ENCODE measurements around the gene MVD. TPM values are rescaled to one million over a fixed set of nuclear protein-coding genes. Genes with fewer than 3 reads are reported as not detected.

MVD gene
- total and polyA plus RNA-seq, 2 experiments from 2014 or later: 95.3 to 149 TPM

DNA sequence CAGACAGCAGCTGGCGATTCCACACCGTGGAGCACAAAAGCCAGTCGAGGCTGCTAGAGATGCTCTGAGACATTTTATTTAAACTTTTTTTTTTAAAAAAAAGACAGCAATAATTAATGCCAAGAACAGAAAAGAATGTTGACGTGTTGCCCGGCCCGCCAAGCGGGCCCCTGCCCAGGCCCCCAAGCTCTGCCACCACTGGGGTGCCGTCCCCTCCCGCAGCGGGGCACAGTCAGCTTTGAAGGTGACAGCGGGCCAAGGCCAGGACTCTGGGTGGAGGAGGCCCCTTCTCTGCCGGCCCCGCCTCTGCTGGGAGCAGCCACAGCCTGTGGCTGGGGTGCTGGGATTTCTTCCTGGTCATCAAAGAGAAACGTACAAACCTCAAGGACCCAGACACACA is 33.5 kb upstream of the MVD start:
- no peak overlapping the region for H2AFZ ChIP-seq
- ATAC-seq (no peak), DNase-seq (ENCODE audit: low spot score) (no peak)
- H3K4me1 Mint-ChIP-seq: no peaks in the 10 kb centered on the region
- no peaks in the 10 kb centered on the region for H3K27me3 ChIP-seq (ENCODE audit: insufficient read depth)
- H3K9me3 Mint-ChIP-seq: no peaks in the 10 kb centered on the region
- no peak overlapping the region for H3K27ac Mint-ChIP-seq
- no peak overlapping the region for H3K27ac ChIP-seq (ENCODE audit: low read depth)
- no peaks in the 10 kb centered on the region for H3K4me1 ChIP-seq (ENCODE audit: insufficient read depth)
- no peaks in the 10 kb centered on the region for H3K36me3 ChIP-seq (ENCODE audit: insufficient read depth)
- H3K4me3 ChIP-seq: no peak overlapping the region
- H3K36me3 Mint-ChIP-seq (ENCODE audit: low read depth): no peaks in the 10 kb centered on the region
- no peaks in the 10 kb centered on the region for H3K79me2 ChIP-seq (replicated peaks; ENCODE audit: insufficient read depth)
- no peaks in the 10 kb centered on the region for H3F3A ChIP-seq (replicated peaks; ENCODE audit: low read depth)
- no peaks in the 10 kb centered on the region for H4K20me1 ChIP-seq (replicated peaks; ENCODE audit: insufficient read depth)
- TF ChIP-seq ZNF114 (CRISPR knock-in tag; IDR thresholded peaks at IDR 0.05) (no peak), JUNB (IDR thresholded peaks at IDR 0.05; ENCODE audit: unreplicated experiment) (no peak), NANOG (IDR thresholded peaks at IDR 0.05; ENCODE audit: borderline replicate concordance) (no peak), POLR2AphosphoS5 (IDR thresholded peaks at IDR 0.05; ENCODE audit: low read depth) (no peak), STAT1 (IDR thresholded peaks at IDR 0.05; ENCODE audit: unreplicated experiment) (no peak), EZH2phosphoT487 (IDR thresholded peaks at IDR 0.05; ENCODE audit: unreplicated experiment) (no peak), EZH2 (IDR thresholded peaks at IDR 0.05; ENCODE audit: low read depth, unreplicated experiment) (no peak), ZNF331 (CRISPR knock-in tag; IDR thresholded peaks at IDR 0.05; ENCODE audit: low read depth) (no peak), CREB1 (CRISPR knock-in tag; IDR thresholded peaks at IDR 0.05; ENCODE audit: low read depth) (no peak)
- TF ChIP-seq, protein P1, sequence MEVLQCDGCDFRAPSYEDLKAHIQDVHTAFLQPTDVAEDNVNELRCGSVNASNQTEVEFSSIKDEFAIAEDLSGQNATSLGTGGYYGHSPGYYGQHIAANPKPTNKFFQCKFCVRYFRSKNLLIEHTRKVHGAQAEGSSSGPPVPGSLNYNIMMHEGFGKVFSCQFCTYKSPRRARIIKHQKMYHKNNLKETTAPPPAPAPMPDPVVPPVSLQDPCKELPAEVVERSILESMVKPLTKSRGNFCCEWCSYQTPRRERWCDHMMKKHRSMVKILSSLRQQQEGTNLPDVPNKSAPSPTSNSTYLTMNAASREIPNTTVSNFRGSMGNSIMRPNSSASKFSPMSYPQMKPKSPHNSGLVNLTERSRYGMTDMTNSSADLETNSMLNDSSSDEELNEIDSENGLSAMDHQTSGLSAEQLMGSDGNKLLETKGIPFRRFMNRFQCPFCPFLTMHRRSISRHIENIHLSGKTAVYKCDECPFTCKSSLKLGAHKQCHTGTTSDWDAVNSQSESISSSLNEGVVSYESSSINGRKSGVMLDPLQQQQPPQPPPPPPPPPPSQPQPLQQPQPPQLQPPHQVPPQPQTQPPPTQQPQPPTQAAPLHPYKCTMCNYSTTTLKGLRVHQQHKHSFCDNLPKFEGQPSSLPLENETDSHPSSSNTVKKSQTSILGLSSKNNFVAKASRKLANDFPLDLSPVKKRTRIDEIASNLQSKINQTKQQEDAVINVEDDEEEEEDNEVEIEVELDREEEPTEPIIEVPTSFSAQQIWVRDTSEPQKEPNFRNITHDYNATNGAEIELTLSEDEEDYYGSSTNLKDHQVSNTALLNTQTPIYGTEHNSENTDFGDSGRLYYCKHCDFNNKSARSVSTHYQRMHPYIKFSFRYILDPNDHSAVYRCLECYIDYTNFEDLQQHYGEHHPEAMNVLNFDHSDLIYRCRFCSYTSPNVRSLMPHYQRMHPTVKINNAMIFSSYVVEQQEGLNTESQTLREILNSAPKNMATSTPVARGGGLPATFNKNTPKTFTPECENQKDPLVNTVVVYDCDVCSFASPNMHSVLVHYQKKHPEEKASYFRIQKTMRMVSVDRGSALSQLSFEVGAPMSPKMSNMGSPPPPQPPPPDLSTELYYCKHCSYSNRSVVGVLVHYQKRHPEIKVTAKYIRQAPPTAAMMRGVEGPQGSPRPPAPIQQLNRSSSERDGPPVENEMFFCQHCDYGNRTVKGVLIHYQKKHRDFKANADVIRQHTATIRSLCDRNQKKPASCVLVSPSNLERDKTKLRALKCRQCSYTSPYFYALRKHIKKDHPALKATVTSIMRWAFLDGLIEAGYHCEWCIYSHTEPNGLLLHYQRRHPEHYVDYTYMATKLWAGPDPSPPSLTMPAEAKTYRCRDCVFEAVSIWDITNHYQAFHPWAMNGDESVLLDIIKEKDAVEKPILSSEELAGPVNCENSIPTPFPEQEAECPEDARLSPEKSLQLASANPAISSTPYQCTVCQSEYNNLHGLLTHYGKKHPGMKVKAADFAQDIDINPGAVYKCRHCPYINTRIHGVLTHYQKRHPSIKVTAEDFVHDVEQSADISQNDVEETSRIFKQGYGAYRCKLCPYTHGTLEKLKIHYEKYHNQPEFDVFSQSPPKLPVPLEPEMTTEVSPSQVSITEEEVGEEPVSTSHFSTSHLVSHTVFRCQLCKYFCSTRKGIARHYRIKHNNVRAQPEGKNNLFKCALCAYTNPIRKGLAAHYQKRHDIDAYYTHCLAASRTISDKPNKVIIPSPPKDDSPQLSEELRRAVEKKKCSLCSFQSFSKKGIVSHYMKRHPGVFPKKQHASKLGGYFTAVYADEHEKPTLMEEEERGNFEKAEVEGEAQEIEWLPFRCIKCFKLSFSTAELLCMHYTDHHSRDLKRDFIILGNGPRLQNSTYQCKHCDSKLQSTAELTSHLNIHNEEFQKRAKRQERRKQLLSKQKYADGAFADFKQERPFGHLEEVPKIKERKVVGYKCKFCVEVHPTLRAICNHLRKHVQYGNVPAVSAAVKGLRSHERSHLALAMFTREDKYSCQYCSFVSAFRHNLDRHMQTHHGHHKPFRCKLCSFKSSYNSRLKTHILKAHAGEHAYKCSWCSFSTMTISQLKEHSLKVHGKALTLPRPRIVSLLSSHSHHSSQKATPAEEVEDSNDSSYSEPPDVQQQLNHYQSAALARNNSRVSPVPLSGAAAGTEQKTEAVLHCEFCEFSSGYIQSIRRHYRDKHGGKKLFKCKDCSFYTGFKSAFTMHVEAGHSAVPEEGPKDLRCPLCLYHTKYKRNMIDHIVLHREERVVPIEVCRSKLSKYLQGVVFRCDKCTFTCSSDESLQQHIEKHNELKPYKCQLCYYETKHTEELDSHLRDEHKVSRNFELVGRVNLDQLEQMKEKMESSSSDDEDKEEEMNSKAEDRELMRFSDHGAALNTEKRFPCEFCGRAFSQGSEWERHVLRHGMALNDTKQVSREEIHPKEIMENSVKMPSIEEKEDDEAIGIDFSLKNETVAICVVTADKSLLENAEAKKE (CRISPR knock-in tag; IDR thresholded peaks at IDR 0.05): no peak
- TF ChIP-seq, protein P2, sequence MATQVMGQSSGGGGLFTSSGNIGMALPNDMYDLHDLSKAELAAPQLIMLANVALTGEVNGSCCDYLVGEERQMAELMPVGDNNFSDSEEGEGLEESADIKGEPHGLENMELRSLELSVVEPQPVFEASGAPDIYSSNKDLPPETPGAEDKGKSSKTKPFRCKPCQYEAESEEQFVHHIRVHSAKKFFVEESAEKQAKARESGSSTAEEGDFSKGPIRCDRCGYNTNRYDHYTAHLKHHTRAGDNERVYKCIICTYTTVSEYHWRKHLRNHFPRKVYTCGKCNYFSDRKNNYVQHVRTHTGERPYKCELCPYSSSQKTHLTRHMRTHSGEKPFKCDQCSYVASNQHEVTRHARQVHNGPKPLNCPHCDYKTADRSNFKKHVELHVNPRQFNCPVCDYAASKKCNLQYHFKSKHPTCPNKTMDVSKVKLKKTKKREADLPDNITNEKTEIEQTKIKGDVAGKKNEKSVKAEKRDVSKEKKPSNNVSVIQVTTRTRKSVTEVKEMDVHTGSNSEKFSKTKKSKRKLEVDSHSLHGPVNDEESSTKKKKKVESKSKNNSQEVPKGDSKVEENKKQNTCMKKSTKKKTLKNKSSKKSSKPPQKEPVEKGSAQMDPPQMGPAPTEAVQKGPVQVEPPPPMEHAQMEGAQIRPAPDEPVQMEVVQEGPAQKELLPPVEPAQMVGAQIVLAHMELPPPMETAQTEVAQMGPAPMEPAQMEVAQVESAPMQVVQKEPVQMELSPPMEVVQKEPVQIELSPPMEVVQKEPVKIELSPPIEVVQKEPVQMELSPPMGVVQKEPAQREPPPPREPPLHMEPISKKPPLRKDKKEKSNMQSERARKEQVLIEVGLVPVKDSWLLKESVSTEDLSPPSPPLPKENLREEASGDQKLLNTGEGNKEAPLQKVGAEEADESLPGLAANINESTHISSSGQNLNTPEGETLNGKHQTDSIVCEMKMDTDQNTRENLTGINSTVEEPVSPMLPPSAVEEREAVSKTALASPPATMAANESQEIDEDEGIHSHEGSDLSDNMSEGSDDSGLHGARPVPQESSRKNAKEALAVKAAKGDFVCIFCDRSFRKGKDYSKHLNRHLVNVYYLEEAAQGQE (IDR thresholded peaks at IDR 0.05; ENCODE audit: unreplicated experiment): no peak
- TF ChIP-seq, protein P3, sequence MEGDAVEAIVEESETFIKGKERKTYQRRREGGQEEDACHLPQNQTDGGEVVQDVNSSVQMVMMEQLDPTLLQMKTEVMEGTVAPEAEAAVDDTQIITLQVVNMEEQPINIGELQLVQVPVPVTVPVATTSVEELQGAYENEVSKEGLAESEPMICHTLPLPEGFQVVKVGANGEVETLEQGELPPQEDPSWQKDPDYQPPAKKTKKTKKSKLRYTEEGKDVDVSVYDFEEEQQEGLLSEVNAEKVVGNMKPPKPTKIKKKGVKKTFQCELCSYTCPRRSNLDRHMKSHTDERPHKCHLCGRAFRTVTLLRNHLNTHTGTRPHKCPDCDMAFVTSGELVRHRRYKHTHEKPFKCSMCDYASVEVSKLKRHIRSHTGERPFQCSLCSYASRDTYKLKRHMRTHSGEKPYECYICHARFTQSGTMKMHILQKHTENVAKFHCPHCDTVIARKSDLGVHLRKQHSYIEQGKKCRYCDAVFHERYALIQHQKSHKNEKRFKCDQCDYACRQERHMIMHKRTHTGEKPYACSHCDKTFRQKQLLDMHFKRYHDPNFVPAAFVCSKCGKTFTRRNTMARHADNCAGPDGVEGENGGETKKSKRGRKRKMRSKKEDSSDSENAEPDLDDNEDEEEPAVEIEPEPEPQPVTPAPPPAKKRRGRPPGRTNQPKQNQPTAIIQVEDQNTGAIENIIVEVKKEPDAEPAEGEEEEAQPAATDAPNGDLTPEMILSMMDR (conservative IDR thresholded peaks at IDR 0.05; ENCODE audit: low read depth in 2 of 2): no peak
- no peaks in the 10 kb centered on the region for H3K27me3 Mint-ChIP-seq (ENCODE audit: insufficient read depth, low read depth, poor library complexity)
- no peak overlapping the region for H3K4me3 Mint-ChIP-seq
- H3K4me2 ChIP-seq: no peak overlapping the region
- no peaks in the 10 kb centered on the region for H3K9me2 ChIP-seq (ENCODE audit: insufficient read depth)

Measured in GM23338 (cell line).